HG03469 (cell line): ENCODE results near the gene MCCC1.

Source experiments
- ATAC-seq: cut with Tn5 transposase; IDR thresholded peaks from one replicate; pipeline ENCODE4 v1.9.1; 2021; ENCODE audit warnings: mild to moderate bottlenecking, moderate library complexity, moderate number of reproducible peaks; ENCODE audit not compliant: unreplicated experiment

The MCCC1 gene

GRCh38 chr3:182989566-182989965 is 109.7 kb downstream of the MCCC1 start:
- no peak for ATAC-seq

- ATAC-seq, result no peak
Observed at GRCh38 chr3:182986021-182986420, 113.3 kb downstream of the MCCC1 start.

GRCh38 chr3:182983876-182984275 is 115.4 kb downstream of the MCCC1 start:
- ATAC-seq, result no peak

GRCh38 chr3:182981038-182981380 is 118.3 kb downstream of the MCCC1 start:
- no peak for ATAC-seq

- peak; percentile 72 for ATAC-seq
Observed at GRCh38 chr3:182980204-182981037, 118.9 kb downstream of the MCCC1 start, which contains the start of gene DCUN1D1. Gene DCUN1D1 (minus strand): TSS chr3:182980538. CDS start chr3:182980489, 49 bp downstream.

GRCh38 chr3:182979674-182980191 is 119.6 kb downstream of the MCCC1 start:
- ATAC-seq, result no peak

GRCh38 chr3:182979103-182979673 is 120.1 kb downstream of the MCCC1 start:
- ATAC-seq, result no peak

GRCh38 chr3:182978387-182978786 is 120.9 kb downstream of the MCCC1 start:
- ATAC-seq, result no peak

- no peak for ATAC-seq
Observed at GRCh38 chr3:182973047-182973446, 126.2 kb downstream of the MCCC1 start.

- no peak for ATAC-seq
Observed at GRCh38 chr3:182972387-182972786, 126.9 kb downstream of the MCCC1 start.

- ATAC-seq, result no peak
Observed at GRCh38 chr3:182971637-182972036, 127.7 kb downstream of the MCCC1 start.

- no peak for ATAC-seq
Observed at GRCh38 chr3:182970811-182971418, 128.4 kb downstream of the MCCC1 start.

- ATAC-seq, result no peak
Observed at GRCh38 chr3:182969853-182970252, 129.4 kb downstream of the MCCC1 start.

- no peak for ATAC-seq
Observed at GRCh38 chr3:182969277-182969676, 130.0 kb downstream of the MCCC1 start.

- no peak for ATAC-seq
Observed at GRCh38 chr3:182967218-182968204, 131.8 kb downstream of the MCCC1 start.

GRCh38 chr3:182965861-182966366 is 133.4 kb downstream of the MCCC1 start:
- ATAC-seq, result no peak
